ENCODE data around the gene CCDC196.

Gene CCDC196

GRCh38 chr14:66476964-66477363 is 9.2 kb upstream of the CCDC196 start:
- TF ChIP-seq CTCF (IDR thresholded peaks at IDR 0.05; ENCODE audit: low read depth, low read length, missing control alignments), result no peak

GRCh38 chr14:66477567-66477966 is 8.6 kb upstream of the CCDC196 start:
- TF ChIP-seq CTCF (IDR thresholded peaks at IDR 0.05; ENCODE audit: low read depth, low read length, missing control alignments), result no peak
- no peak for DNase-seq (ENCODE audit: extremely low read depth, low read depth)
- no peak overlapping the region for H3K4me3 ChIP-seq (replicated peaks; ENCODE audit: low read depth, low read length)

More at GRCh38 chr14:66476964-66477363, 9.2 kb upstream of the CCDC196 start:
- H3K4me3 ChIP-seq (replicated peaks; ENCODE audit: low read depth, low read length), result no peak overlapping the region
- DNase-seq (ENCODE audit: extremely low read depth, low read depth), result peak; percentile 47

- DNase-seq (ENCODE audit: extremely low read depth, low read depth), result no peak
- H3K4me3 ChIP-seq (replicated peaks; ENCODE audit: low read depth, low read length), result no peak overlapping the region
- no peak for TF ChIP-seq CTCF (IDR thresholded peaks at IDR 0.05; ENCODE audit: low read depth, low read length, missing control alignments)
Measured at GRCh38 chr14:66482873-66483272, 3.3 kb upstream of the CCDC196 start.

GRCh38 chr14:66483322-66483721 is 2.8 kb upstream of the CCDC196 start:
- no peak overlapping the region for H3K4me3 ChIP-seq (replicated peaks; ENCODE audit: low read depth, low read length)
- no peak for TF ChIP-seq CTCF (IDR thresholded peaks at IDR 0.05; ENCODE audit: low read depth, low read length, missing control alignments)
- no peak for DNase-seq (ENCODE audit: extremely low read depth, low read depth)

- no peak for DNase-seq (ENCODE audit: extremely low read depth, low read depth)
- no peak overlapping the region for H3K4me3 ChIP-seq (replicated peaks; ENCODE audit: low read depth, low read length)
- no peak for TF ChIP-seq CTCF (IDR thresholded peaks at IDR 0.05; ENCODE audit: low read depth, low read length, missing control alignments)
Measured at GRCh38 chr14:66485029-66485428, 1.1 kb upstream of the CCDC196 start.

- no peak overlapping the region for H3K4me3 ChIP-seq (replicated peaks; ENCODE audit: low read depth, low read length)
- TF ChIP-seq CTCF (IDR thresholded peaks at IDR 0.05; ENCODE audit: low read depth, low read length, missing control alignments), result no peak
- no peak for DNase-seq (ENCODE audit: extremely low read depth, low read depth)
Measured at GRCh38 chr14:66487164-66487563, 993 bp downstream of the CCDC196 start.

All from HFF-Myc (cell line).